GM19035 (cell line): ENCODE data around the gene PIF1.
A peak's percentile ranks its signal among the peaks of the same experiment; 100 is the strongest.
"Not testable (repeated sequence)": the region's sequence is repeated elsewhere in the genome, so short reads cannot be mapped to it uniquely, and the experiment has no call there.

ENCODE experiments used
- ATAC-seq: cut with Tn5 transposase; IDR thresholded peaks from one replicate; pipeline ENCODE4 v1.9.1; 2021; ENCODE audit not compliant: unreplicated experiment

PIF1 gene

DNA sequence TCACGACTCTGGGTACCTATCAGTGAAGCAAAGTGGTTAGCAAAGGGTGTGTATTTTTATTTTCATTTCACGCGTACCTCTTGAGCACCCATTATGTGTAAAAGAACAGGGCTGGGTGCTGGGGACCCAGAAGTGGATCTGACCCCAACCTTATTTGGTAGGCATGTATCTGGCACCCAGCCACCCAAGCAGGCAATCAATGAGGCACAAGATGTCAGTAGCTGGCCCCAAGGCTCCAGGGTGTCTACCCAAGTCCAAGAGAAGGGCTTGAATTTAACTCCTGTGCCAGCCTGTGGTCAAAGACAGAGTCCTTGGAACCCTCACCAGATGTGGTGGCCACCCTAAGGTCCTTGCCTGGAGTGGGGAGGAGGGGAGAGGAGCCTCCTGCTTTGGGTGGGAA, 22.0 kb upstream of the PIF1 start:
- ATAC-seq, result no peak

DNA sequence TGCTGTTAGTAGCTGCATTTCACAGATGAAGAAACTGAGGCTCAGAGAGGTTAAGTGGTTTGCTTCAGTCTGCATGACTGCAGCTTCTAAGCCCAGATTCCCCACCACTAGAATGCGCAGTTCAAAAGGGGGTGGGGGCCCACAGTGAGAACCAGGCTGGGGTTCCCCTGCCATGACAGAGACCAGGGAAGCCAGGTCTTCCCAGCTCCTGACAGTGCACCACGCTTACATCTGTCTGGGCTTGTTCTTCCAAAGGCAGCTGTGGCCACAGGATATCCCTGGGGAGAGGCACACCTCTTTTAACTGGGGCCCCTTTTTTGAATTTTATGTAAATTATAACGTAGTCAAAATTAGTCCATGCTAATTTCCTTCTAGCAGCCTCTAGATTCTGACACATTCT, 21.6 kb upstream of the PIF1 start:
- ATAC-seq, result no peak

DNA sequence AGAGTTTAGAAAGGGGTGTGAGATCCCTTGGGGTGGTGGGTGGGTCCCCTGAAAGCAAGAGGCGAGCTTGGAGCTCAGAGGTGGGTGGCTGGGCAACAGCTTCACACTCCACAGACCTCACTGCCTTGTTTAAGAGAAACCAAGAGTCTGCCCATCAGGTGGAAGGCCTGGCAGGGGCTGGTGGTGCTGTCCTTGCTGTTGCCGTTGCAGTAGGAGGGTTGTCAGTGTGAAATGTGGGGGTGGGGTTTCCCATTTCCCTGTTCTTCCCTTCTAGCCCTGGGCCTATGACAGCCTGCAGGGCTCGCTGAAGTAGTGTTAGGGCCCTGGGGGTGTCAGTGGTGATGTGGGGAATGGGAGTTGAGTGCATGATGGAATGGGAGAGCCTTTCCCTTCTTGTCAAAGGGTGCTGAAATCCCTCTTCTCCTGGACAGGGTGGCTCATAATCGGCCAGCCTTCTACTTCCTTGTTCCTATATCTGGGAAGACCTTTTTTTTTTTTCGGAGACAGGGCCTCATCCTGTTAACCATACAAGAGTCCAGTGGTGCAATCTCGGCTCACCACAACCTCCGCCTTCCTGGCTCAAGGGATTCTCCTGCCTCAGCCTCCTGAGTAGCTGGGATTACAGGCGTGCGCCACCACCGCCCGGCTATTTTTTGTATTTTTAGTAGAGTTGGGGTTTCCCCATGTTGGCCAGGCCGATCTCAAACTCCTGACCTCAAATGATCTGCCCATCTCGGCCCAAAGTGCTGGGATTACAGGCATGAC, 20.6 kb upstream of the PIF1 start:
- no peak for ATAC-seq

DNA sequence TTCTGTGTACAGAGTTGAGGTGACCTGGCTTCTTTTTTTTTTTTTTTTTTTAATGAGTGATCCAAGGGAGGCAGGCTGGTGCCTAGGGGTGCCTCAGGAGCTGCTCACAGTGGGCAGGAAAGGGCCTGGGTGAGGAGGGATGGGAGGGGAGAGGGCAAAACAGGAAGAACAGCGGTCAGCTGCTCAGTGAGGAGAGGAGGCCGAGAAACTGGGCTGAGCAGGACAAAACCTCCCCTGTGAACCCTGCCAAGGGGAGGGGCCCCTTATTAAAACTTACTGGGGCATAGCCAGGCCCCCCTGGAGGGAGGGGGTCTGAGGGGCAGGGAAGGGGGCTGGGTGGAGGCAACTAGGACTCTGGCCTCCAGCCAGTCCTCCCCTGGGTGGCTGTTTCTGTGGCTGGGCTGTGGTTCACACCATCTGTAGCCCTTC, 19.8 kb upstream of the PIF1 start:
- no peak for ATAC-seq

DNA sequence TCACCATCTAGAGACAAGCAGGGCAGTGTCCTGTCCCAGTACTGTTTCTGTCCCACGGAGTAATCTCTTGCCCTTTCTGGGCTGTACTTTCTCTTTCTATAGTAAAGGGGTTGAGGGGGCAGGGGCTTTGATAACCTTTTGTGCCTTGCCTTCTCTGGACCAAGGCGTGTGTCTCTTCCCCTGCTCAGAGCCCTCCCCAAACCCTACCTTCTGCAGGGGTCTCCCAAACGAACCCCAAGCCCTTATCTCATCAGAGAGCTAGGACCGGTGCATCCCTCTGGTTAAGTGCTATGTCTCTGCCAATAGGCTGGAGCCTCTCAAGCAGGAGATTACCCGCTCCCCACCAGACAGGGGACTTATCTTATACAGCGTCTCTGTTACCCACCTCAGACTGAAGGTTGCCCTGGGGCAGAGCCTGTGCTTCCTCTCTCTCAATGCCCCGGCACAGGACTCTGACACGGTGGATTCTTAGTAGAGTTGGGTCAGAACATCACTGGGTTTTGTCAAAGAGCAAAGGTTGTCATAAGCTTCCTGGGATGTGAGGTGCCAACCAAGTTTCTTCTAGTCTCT, 19.2 kb upstream of the PIF1 start:
- no peak for ATAC-seq

DNA sequence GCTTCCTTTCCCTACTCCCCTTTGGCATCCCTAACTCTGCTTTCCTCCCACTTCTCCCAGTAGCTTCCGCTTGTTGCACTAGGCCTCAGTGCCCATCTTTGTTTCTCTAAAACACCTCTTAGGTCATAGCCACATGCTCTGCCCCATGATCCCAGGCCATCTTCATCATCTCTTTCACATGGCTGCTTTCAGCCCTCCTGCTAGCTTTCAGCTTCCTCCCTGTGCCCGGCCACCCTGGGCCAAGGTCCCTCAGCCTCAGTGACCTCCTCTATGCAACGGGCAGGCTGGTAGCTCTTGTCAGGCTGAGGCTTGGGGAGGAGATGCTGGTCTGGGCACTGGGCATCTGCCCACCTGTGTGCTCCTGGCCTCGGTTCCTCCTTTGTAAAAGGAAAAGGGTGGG, 18.5 kb upstream of the PIF1 start:
- ATAC-seq, result no peak

DNA sequence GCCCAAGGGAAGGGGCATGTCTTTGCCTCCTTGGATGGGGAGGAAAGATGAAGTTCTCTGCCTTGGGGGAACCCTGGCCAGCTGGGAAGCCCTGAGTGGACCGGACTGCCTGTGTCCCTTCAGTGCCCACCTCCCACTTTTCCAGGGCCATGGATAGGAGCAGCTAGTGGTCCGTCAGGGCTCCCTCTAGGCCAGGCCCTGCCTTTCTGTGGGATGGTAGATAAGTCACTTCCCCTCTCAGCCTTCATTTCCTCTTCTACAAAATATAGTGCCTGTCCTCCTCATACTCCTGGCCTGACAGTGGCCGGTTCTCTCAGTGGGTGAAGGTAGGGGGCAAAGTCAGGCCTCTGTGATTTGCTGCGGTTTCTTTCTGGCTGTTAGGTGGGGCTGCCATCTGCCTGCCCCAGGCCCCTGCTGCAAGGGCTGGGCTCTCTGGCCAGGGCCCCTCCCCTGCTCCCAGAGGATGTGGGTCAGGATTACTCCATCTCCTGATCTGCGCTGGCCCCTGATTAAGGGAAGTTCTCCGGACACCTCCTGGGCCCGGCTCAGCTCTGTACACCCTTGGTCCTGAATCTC, 17.6 kb upstream of the PIF1 start:
- no peak for ATAC-seq

DNA sequence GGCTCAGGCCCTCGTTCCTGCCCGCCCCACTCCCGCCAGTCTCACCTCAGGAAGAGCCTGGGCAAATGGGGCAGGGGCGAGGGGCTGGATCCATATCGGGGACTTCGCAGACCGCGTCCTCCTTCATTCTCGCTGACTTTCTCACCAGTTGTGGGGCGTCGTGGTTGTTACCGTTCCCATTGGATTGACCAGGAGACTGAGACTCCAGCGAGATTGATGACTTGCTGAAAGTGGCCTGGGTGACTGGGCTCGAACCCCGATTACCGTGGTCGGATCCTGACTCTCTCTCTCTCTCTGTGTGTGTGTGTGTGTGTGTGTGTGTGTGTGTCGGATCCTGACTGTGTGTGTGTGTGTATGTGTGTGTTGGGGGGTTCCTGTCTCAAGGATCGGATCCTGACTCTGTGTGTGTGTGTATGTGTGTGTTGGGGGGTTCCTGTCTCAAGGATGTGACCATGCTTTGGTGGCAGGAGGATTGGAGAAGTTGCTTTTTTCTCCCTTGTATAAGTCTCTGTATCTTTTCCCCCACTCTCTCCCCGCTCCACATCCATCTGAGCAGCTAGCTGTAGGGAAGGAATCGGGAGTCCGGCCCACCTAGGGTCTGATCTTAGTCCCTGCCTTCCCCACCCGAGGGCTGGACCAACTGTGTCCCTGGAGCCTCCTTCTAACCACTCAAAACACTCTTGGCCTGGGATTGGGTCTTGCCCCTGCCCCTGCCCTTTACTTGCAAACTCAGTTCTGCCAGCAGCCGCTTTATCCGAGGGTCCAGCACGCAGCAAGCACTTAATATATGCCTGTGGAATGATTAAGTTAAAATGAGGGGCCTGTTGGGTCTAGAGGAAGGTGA, 16.9 kb upstream of the PIF1 start:
- ATAC-seq, result no peak

DNA sequence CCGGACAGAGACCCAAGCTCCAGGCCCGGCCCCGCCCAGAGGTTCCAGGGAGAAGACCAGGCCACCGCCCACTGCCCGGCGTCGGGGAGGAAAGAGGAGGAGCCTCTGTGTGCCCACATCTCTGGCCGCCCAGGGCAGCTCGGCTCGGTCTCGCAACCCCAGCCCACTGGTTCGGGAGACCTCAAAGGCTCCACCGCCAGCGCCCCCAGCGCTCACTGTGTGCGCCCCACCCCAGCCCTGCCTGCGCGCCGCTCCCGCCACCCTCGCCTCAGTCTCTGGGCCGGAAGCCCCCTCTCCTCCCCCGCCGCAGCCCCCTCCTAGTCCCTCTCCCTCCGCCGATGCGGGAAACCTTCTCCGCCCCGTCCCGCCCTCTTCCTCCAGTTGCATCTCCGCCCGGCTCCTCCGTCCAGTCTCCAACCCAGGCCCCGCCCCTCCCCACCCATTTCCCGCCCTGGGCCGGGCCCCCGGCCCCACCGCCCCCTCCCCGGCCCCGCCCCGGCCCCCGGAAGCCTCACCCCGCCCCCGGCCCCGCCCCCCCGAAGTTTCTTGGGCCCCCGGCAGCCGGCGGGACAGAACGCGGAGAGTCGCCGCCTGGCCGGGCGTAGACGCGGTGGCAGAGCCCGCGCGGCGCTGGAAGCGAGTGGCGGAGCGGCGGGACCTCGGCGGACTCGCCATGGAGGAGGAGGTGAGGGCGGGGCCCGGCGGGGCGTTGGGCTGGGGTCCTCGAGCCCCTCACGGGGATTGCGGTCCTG, 16.1 kb upstream of the PIF1 start, which contains the start of gene PLEKHO2:
Gene PLEKHO2, plus strand, starts transcription at position 572 of the 752 bp plus-strand sequence. Its CDS starts 102 bp downstream, at position 674.
- ATAC-seq, result peak; percentile 62

DNA sequence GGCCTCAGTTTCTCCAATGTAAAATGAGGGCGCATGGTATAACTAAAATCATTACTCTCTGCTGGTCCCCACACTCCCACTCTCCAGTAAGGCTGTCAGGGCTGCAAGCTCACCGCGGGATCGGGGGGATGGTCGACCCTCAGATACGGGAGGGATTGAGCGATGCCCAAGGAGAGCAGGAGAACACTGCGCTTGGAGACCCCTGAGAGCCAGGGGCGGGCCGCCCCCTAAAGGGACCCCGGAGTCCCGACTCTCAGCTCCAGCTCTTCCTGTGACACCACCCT, 15.6 kb upstream of the PIF1 start:
- ATAC-seq, result no peak

DNA sequence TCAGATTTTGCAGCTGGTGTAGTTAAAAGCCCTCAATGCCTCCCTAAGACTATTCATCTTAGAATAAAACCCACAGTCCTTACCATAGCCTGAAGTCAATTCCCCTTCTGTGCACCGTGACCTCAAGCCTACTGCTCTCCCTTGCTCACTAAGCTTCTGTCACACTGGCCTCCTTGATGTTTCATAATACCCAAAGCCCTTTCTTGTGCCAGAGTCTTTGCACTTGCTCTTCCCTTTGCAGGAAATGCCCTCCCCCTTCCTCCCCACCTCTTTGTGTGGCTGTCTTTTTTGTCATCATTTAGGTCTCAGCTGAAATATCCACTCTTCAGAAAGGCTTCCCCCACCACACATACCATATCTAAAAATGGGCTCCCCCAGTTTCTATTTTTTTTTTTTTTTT, 12.1 kb upstream of the PIF1 start:
- ATAC-seq, result no peak

DNA sequence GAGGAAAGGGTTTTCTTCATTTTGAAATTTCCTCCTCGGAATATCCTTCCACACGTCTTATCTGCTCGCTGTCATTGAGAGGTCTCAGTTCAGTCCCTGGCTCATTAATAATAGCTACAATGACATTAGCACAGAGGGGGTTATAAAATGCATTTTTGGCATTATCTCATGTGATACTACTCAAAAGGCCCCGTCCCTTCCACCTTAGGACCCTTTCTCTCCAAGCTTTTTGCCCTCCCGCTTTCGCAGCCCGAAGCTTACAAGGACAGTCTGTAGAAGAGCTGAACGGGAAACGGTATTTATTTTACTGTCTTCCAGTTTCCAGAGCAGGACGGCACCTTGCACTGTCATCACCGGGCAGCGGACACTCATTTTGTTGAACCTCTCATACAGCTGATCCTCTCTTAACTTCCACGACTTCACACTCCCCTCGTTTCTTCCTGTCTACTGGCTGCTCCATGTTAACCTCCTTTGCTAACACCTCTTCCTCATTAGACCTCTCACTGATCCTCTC, 10.6 kb upstream of the PIF1 start:
- no peak for ATAC-seq

DNA sequence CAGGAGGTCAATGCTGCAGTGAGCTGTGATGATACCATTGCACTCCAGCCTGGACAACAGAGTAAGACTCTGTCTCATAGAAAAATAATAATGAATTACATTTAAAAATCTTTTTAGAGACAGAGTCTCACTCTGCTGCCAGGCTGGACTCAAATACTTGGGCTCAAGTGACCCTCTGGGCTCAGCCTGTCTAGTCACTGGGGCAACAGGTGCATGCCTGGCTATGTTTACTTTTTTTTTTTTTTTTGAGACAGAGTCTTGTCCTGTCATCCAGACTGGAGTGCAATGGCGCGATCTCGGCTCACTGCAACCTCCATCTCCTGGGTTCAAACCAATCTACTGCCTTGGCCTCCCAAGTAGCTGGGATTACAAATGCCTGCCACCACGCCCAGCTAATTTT, 8.2 kb upstream of the PIF1 start:
- no peak for ATAC-seq

DNA sequence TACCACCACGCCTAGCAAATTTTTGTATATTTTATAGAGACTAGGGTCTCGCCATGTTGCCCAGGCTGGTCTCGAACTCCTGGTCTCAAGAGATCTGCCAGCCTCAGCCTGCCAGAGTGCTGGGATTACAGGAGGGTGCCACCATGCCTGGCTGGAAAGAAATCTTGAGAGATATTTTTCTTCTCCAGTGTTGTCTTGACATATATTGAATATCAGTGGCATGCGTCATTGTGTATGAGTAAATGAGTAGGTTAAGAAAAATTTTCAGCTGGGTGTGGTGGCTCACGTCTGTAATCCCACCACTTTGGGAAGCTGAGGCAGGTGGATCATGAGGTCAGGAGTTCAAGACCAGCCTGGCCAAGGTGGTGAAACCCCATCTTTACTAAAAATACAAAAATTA, 3.5 kb upstream of the PIF1 start:
- no peak for ATAC-seq

DNA sequence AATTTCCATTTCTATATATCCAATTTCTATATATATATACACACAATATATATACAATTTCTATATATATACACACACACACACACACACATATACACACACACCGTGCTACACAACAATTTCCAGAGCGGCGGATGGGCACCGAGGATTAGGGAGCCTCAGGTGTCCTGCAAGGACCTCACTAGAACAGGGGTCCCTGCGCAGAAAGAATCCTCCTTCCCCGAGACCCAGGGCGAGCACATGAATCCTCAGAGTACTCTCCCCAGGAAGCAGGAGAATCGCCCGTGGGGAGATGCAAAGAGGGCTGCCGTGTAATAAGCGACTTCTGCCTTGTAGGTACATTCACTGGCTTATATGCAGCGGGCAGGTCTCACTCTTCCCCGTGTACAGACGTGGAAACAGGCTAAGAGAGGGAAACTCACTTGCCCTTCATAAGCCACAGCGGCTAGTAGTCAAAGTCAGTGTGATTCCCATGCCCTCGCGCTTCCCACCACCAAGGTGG, 467 bp downstream of the PIF1 start:
- no peak for ATAC-seq

DNA sequence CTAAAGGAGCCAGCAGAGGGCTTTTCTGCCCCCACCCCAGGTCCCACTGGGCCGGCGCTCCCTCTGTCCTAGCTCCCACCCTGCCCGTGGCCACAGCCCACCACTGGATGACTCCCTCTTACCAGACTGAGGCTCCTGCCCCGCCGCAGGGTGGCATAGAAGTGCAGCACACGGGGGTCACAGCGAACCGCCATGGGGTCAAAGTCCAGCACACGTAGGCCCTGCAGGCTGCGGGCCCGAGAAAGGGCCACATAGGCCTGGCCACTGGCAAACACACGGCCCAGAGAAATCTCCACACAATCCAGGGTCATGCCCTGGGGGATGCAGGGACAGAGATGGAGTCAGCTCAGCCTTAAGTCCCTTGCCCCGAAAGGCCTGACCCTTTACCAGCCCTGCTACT, 9.0 kb downstream of the PIF1 start:
- no peak for ATAC-seq

DNA sequence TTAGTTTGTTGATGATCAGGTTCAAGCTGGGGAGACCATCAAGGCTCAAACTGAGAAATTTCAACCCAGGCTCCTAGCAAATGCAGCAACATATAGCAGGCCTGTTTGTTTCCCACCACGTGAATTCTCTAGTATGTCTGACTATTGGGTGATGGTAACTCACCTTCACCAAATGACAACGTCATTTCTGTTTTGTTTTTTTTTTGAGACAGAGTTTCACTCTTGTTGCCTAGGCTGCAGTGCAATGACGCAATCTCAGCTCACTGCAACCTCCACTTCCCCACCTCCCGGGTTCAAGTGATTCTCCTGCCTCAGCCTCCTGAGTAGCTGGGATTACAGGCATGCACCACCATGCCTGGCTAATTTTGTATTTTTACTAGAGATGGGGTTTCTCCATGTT, 10.5 kb downstream of the PIF1 start:
- ATAC-seq, result not testable (repeated sequence)

DNA sequence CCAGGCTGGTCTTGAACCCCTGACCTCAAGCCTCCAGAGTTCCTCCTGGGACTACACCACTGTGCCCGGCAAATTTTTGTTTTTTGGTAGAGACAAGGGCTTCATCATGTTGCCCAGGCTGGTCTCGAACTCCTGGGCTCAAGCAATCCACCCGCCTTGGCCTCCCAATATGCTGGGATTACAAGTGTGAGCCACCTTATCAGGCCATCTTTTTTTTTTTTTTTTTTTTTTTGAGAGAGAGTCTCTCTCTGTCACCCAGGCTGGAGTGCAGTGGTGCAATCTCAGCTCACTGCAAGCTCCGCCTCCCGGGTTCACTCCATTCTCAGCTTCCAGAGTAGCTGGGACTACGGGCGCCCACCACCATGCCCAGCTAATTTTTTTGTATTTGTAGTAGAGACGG, 11.2 kb downstream of the PIF1 start:
- not testable (repeated sequence) for ATAC-seq

DNA sequence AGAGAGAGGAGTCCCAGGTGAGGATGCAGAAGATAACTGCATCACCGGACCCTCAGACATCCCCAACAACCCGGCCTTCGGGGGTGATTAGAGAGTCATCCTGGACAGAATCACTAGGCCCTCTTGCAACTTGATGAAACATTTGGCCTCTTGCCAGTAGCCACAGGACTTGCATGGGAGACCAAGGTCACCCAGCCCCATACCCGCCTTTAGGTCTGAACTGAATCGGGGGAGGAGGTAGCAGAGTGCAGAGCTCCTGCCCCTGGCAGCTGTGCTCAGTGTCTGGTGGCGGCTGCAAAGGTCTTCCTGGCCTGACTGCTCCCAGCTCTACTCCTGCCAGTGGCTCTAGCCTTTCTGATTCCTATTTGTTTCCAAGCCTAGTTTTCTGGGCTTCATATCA, 12.4 kb downstream of the PIF1 start:
- ATAC-seq, result no peak

DNA sequence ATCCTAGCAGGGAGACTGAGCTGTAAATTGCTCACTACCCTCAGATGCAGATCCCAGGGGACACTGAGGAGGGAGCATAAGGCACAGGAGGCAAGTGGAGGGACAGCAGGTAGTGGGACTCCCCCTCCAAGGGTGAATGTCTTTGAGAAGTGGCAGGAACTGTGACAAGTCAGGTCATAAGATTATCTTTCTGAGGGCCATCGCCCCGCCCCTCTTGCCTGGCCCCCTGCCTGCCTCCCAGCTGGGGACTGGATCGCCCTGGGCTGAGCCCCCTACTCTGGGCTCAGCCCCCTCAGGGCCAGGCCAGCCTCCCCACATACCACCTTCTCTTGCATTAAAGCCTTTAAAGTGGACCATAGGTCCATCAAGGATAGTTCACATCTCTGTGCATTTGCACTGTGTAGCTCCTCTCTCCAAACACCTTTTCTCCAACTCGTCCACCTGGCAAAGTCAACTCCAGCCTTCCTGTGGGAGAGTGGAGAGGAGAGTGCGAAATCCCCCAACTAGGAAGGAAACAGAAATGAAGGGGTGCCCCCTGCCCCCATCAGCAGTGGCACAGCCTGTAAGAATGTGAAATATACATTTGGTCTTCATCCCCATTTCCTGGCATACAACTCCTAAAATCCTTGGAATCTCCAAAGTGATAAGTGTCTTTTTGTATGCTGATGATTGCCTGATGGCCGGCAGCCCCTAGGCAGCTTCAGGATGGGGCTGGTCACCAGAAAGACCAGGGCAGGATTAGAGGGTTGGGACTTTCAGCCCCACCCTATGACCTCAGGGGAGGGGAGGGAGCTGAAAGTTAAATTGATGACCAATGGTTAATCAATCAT, 14.7 kb downstream of the PIF1 start:
- no peak for ATAC-seq
